HG03432 (cell line): ENCODE measurements around the gene TARBP2.

Experiments used
- ATAC-seq: cut with Tn5 transposase; IDR thresholded peaks from one replicate; pipeline ENCODE4 v1.9.1; 2021; ENCODE audit warnings: mild to moderate bottlenecking, moderate library complexity; ENCODE audit not compliant: unreplicated experiment

Gene TARBP2

GRCh38 chr12:53493610-53494391 is 7.3 kb upstream of the TARBP2 start:
- no peak for ATAC-seq

- ATAC-seq: no peak
Measured at GRCh38 chr12:53495903-53496751, 5.0 kb upstream of the TARBP2 start.

- no peak for ATAC-seq
Measured at GRCh38 chr12:53496752-53497032, 4.4 kb upstream of the TARBP2 start.

GRCh38 chr12:53497461-53497860 is 3.6 kb upstream of the TARBP2 start:
- no peak for ATAC-seq

- ATAC-seq: no peak
Measured at GRCh38 chr12:53498235-53498630, 2.9 kb upstream of the TARBP2 start.

- no peak for ATAC-seq
Measured at GRCh38 chr12:53499266-53500141, 1.6 kb upstream of the TARBP2 start, which contains the start of gene MAP3K12. Gene MAP3K12, minus strand, starts transcription at chr12:53499458. Its CDS starts 12,067 bp downstream, at chr12:53487391.

GRCh38 chr12:53500142-53500775 is 824 bp upstream of the TARBP2 start:
- no peak for ATAC-seq

- no peak for ATAC-seq
Measured at GRCh38 chr12:53501615-53502181, 615 bp downstream of the TARBP2 start.

GRCh38 chr12:53502331-53502730 is 1.2 kb downstream of the TARBP2 start:
- ATAC-seq: no peak

GRCh38 chr12:53502983-53503728 is 2.1 kb downstream of the TARBP2 start:
- no peak for ATAC-seq

GRCh38 chr12:53504004-53504920 is 3.2 kb downstream of the TARBP2 start:
- no peak for ATAC-seq

GRCh38 chr12:53505086-53505485 is 4.0 kb downstream of the TARBP2 start:
- no peak for ATAC-seq

- ATAC-seq: no peak
Measured at GRCh38 chr12:53505555-53506449, 4.7 kb downstream of the TARBP2 start.

GRCh38 chr12:53506450-53506785 is 5.3 kb downstream of the TARBP2 start:
- no peak for ATAC-seq

- ATAC-seq: no peak
Measured at GRCh38 chr12:53506881-53507602, 6.0 kb downstream of the TARBP2 start, which contains the start of gene NPFF. Gene NPFF, minus strand, starts transcription at chr12:53507484. Its CDS starts 10 bp downstream, at chr12:53507474.

- no peak for ATAC-seq
Measured at GRCh38 chr12:53507603-53507885, 6.5 kb downstream of the TARBP2 start.

GRCh38 chr12:53508534-53509170 is 7.6 kb downstream of the TARBP2 start:
- peak; percentile 84 for ATAC-seq
